HepG2 (cell line): Measurements from ENCODE around the gene INKA2.

ENCODE experiments used
- ARHGAP35 ChIP-seq: sonication (generic); formaldehyde crosslinking; IDR thresholded peaks from 2 replicates; pipeline ENCODE4 v1.9.0; 2022; ENCODE audit warnings: mild to moderate bottlenecking, inconsistent platforms, moderate library complexity, missing genetic modification reagents, borderline replicate concordance
- ARID2 ChIP-seq: sonication (generic); formaldehyde crosslinking; IDR thresholded peaks from 2 replicates; pipeline ENCODE4 v1.8.1; 2022; ENCODE audit warnings: mild to moderate bottlenecking, missing genetic modification reagents, borderline replicate concordance
- ATF6 ChIP-seq: sonication (generic); formaldehyde crosslinking; conservative IDR thresholded peaks from 2 replicates; pipeline ENCODE4 v1.4.0; 2020; ENCODE audit warnings: missing genetic modification reagents
- ETV5 ChIP-seq: IDR thresholded peaks from 2 replicates; pipeline ENCODE4 v1.6.1; 2018; ENCODE audit warnings: missing biosample characterization, missing genetic modification reagents, inconsistent platforms, borderline replicate concordance
- MXI1 ChIP-seq: IDR thresholded peaks from 3 replicates; pipeline ENCODE4 v1.6.1; 2012; ENCODE audit warnings: low read depth, low read length, inconsistent platforms, borderline replicate concordance
- NCOA2 ChIP-seq: sonication (generic); formaldehyde crosslinking; IDR thresholded peaks from 2 replicates; pipeline ENCODE4 v1.8.0; 2022; ENCODE audit warnings: inconsistent platforms
- NRL ChIP-seq: sonication (generic); formaldehyde crosslinking; IDR thresholded peaks from 2 replicates; pipeline ENCODE4 v1.5.0; 2020; ENCODE audit warnings: missing genetic modification reagents, mild to moderate bottlenecking, moderate library complexity, borderline replicate concordance
- SMARCC2 ChIP-seq: fragments of 450-650 bp; IDR thresholded peaks from 2 replicates; pipeline ENCODE4 v1.6.1; 2017; ENCODE audit warnings: antibody characterized with exemption, mild to moderate bottlenecking
- THYN1 ChIP-seq: sonication (generic); formaldehyde crosslinking; IDR thresholded peaks from 2 replicates; pipeline ENCODE4 v1.8.1; 2023; ENCODE audit warnings: low read depth, mild to moderate bottlenecking, moderate library complexity, missing genetic modification reagents, borderline replicate concordance
- ZKSCAN8 ChIP-seq: IDR thresholded peaks from 2 replicates; pipeline ENCODE4 v1.6.1; 2016; ENCODE audit warnings: borderline replicate concordance, missing genetic modification reagents, missing compliant biosample characterization
- ZNF3 ChIP-seq: IDR thresholded peaks from 2 replicates; pipeline ENCODE4 v1.7.0; 2017; ENCODE audit warnings: inconsistent platforms
- ZNF660 ChIP-seq: sonication (generic); formaldehyde crosslinking; IDR thresholded peaks from 2 replicates; pipeline ENCODE4 v1.5.1; 2020; ENCODE audit warnings: mild to moderate bottlenecking, low read depth, missing genetic modification reagents, borderline replicate concordance

- TF ChIP-seq ARHGAP35 (CRISPR knock-in tag) (no peak), NCOA2 (CRISPR knock-in tag) (no peak), SMARCC2 (no peak), ETV5 (CRISPR knock-in tag) (no peak), MXI1 (no peak), ARID2 (no peak), ATF6 (CRISPR knock-in tag) (no peak), THYN1 (CRISPR knock-in tag) (no peak), ZKSCAN8 (CRISPR knock-in tag) (no peak), ZNF3 (no peak), ZNF660 (no peak), NRL (no peak)
These were observed 15.8 kb upstream of the INKA2 start for GRCh38 chr1:111754984-111755330.
